Embryonic facial prominence (tissue), 1 donor: Measurements from ENCODE around the gene SLFN11.
"Not testable (repeated sequence)": the region's sequence is repeated elsewhere in the genome, so short reads cannot be mapped to it uniquely, and the experiment has no call there.

Source experiments
- DNase-seq: peaks from one replicate; pipeline ENCODE4 v3.0.0-alpha.2; 2016; ENCODE audit errors: extremely low spot score

The SLFN11 gene, protein sequence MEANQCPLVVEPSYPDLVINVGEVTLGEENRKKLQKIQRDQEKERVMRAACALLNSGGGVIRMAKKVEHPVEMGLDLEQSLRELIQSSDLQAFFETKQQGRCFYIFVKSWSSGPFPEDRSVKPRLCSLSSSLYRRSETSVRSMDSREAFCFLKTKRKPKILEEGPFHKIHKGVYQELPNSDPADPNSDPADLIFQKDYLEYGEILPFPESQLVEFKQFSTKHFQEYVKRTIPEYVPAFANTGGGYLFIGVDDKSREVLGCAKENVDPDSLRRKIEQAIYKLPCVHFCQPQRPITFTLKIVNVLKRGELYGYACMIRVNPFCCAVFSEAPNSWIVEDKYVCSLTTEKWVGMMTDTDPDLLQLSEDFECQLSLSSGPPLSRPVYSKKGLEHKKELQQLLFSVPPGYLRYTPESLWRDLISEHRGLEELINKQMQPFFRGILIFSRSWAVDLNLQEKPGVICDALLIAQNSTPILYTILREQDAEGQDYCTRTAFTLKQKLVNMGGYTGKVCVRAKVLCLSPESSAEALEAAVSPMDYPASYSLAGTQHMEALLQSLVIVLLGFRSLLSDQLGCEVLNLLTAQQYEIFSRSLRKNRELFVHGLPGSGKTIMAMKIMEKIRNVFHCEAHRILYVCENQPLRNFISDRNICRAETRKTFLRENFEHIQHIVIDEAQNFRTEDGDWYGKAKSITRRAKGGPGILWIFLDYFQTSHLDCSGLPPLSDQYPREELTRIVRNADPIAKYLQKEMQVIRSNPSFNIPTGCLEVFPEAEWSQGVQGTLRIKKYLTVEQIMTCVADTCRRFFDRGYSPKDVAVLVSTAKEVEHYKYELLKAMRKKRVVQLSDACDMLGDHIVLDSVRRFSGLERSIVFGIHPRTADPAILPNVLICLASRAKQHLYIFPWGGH

DNA sequence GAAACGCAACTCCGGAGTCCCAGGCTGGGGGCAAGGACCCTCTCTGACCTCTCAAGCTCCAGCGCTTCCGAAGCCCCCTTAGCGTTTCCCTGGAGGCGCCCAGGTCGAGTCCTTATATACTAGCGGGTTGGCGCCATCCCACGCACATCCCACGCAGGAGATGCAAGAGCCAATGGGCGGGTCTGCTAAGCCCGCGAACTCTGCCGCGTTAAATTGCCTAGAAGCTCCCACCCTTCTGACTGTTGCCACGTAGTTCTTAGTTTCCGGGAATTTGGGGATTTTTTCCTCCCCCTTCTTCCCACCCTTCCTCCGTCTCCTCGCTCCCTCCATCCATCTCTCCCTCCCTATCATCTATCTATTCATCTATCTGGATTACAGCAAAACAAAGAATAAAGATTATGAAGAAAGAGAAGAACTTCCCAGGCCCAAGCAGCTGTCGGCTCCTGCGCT lies at the start of gene SLFN11:
SLFN11 (minus strand) TSS at position 88 of the 450 bp plus-strand sequence. CDS start 9,814 bp downstream, outside the sequence.
- peak; percentile 20 for DNase-seq

DNA sequence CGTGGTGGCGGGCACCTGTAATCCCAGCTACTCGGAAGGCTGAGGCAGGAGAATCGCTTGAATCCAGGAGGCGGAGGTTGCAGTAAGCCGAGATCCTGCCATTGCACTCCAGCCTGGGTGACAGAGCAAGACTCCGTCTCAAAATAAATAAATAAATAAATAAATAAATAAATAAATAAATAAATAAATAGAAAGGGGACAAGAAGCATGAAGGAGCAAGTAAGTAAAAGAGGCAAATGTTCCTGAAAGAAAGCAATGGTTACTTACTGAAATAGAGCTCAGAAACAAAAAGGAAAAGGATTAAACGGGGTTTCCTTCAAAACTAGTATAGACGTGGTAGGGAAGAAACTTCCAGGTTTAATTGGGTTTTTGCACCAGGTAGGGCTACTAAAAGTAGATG lies 47.6 kb upstream of the SLFN11 start:
- DNase-seq = not testable (repeated sequence)

DNA sequence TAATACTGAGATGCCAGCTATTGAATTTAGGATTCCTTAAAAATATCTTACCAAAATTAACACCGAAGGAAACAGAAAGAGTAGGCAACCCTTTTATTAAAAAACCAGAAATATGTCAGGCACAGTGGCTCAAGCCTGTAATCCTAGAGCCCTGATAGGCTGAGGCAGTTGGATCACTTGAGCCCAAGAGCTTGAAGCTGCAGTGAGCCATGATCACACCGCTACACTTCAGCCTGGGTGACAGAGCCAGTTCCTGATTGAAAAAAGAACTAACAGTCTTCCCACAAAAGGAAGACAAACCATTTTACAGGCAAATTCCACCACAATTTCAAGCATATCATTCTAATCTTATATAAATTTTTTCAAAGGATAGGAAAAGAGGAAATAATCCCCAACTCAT lies 43.2 kb upstream of the SLFN11 start:
- no peak for DNase-seq

DNA sequence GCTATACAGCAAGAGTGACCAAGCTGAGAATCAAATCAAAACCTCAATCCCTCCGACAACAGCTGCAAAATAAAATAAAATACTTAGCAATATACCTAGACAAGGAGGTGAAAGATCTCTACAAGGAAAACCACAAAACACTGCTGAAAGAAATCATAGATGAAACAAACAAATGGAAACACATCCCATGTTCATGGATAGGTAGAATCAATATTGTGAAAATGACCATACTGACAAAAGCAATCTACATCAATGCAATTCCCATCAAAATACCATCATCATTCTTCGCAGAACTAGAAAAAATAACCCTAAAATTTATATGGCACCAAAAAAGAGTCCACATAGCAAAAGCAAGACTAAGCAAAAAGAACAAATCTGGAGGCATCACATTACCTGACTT lies 41.3 kb upstream of the SLFN11 start:
- DNase-seq = not testable (repeated sequence)

DNA sequence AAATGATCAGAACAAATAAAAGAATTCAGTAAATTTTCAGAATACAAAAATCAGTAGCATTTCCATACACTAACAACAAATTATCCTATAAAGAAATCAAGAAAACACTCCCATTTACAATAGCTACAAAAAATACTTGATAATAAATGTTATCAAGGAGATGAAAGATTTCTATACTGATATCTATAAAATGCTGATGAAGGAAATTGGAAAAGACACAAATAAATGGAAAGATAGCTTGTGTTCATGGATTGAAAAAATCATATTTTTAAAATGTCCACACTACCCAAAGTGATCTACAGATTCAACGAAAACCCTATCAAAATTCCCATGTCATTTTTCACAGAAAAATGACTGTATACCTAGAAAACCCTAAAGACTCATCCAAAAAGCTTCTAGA lies 40.8 kb upstream of the SLFN11 start:
- no peak for DNase-seq

DNA sequence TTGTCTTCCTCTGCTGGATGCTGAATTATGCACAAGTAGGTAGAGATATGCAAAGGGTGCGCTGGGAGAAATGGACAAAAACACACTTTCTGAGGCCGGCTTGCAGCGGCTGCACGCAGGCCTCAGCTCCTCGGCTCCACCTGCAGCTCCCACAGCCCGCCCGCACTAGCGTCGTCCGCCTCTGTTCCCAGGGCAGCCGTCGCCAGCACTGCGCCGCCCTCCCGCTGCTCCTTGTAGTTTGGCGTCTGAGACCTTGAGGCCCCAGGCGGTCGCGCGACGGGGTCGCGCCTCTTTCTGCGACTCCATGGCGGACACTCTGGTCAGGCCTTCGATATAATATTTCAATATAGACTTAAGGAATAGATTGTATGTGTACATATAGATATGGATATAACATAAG lies 34.1 kb upstream of the SLFN11 start:
- no peak for DNase-seq

DNA sequence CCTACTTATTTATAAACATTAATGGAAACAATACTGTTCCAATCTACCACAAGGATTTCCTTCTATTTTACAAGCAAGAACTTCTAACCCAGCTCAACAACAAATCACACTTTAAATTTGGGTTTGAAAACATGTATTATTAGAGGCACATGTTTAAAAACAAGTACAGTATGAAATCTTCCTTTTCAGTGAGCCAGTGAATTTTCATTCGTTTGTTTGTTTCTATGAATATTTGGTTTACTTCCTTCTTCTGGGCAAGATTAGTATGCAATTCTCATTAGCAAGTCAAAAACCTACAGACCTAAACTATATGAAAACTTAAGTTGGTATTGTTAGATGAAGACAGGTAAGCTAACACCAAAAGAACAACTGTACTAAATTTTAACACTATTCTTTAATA lies 33.1 kb upstream of the SLFN11 start:
- DNase-seq = no peak

DNA sequence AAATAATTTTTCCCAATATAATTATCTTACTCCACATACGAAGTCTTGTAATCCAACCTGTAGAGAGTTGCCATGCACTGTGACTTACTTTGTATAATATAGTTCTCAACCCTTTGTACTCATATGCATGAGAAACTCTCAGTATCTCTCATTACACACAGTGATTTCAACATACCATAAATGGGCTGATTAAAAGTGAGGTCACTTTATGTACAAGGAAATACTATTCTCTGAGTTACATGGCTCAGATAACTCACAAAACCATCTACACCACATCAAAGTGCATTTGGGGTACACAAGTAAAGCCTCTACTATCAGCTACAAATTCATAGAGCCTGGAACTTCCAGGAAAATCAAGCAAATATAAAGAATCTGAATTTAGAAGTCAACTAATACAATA lies 30.9 kb upstream of the SLFN11 start:
- DNase-seq = no peak

DNA sequence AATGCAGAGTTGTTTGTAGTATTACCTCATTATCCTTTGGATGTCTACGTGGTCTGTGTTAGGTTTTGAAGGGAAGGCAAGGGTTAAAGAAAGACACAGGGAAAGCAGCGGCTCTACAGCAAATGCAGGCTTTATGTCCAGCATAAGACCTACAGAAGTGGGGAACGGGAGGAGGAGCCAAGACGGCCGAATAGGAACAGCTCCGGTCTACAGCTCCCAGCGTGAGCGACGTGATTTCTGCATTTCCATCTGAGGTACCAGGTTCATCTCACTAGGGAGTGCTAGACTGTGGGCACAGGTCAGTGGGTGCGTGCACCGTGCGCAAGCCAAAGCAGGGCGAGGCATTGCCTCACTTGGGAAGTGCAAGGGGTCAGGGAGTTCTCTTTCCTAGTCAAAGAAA lies 20.4 kb upstream of the SLFN11 start:
- not testable (repeated sequence) for DNase-seq

DNA sequence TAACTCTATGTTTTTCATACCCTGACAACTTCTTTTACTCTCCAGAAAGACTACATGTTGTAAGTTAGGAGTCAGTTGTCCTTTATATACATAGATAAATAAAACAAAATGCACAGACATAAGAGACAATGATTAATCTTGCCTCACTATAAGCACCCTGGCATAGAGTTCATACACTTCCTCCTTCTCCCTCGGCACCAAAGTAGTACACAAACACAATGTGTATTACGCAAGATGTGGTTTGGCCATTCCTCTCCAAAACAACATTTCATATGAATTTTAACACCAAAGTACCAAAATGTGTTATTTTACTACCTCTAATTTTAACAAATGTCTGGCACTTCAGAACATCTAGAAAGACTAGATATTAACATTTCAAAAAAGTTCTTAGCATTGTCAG lies 17.2 kb upstream of the SLFN11 start:
- no peak for DNase-seq

DNA sequence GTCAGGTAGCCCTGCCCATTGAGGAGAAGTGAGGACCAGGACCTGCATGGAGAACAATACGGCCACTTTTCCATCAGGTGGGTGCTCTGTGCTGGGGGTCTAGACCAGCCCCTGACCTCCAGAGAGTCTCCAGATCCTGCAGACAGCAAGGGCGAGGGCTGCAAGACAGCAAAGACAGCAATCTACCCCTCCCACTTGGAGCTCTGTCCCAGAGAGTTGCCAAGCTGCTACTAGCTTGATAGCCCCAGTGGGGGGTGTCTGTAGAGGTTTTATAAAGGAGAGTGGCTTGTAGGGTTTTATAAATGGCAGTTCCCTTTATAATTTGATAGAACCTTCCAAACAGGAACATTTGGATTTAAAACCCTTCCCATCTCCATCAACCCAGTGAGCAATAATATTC lies 16.7 kb upstream of the SLFN11 start:
- no peak for DNase-seq

DNA sequence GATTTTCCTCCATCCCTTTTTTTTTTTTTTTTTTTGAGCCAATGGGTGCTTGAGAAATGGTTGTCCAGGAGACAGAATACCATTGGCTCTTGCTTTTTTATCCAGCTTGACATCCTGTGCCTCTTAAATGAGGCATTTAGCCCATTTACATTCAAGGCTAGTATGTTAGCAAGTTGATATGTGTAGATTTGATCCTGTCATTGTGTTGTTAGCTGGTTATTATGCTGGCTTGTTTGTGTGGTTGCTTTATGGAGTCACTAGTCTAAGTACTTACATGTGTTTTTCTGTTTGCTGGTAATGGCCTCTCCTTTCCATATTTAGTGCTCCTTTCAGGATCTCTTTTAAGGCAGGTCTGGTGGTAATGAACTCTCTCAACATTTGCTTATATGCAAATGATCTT lies 14.1 kb upstream of the SLFN11 start:
- no peak for DNase-seq

DNA sequence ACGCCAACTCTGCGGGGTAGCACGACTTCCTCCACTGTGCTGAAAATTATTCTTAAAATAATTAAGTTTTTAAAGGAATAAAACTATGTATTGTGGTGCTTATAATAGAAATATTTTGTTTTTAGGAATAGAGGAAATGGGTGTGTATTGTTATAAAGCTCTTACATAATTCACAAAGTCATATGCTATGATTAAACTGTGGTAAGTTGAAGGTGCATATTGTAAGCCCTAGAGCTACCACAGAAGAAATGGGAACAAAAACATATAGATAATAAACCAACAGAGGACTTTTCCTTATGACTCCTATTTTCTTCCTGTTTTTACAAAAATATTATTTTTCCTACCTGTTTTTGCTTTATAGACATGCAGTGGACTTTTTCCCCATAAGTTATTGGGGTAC lies 4.3 kb upstream of the SLFN11 start:
- DNase-seq = no peak

DNA sequence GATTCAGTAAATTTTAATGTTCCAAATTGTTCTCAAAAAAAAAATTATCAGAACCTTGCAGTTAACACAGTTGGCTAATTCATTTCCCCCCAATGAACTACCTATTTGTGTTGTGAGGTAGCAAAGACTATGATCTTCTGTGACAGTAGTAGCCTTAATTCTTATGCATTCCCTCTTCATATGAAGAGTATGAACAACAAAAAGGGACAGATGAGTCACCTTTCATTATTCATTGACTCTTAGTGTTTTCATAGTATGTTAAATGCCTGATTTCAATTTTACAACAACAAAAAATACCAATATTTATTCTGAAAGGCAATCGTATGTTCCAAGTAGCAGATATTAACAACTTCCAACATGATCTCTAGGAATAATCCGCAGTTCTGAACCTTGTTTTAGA lies 3.6 kb upstream of the SLFN11 start:
- no peak for DNase-seq

DNA sequence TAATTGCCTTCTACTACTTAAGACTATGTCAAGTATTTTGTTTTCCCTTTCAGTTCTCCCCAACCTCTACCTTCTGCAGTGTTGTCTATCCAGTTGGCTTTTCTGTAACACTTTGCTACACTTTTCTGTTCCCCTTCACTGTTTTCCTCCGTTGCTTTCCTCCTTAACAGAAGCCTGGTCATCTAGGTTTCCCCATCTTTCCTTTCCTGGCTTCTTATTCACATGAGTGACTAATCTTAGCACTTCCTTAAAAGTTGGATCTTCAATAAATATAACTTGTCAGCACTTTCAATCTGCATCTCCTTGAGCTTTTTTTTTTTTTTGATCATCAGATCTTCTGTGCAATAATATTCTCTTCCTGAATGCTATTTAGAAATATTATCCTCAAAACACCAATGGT lies 2.8 kb upstream of the SLFN11 start:
- DNase-seq = no peak

DNA sequence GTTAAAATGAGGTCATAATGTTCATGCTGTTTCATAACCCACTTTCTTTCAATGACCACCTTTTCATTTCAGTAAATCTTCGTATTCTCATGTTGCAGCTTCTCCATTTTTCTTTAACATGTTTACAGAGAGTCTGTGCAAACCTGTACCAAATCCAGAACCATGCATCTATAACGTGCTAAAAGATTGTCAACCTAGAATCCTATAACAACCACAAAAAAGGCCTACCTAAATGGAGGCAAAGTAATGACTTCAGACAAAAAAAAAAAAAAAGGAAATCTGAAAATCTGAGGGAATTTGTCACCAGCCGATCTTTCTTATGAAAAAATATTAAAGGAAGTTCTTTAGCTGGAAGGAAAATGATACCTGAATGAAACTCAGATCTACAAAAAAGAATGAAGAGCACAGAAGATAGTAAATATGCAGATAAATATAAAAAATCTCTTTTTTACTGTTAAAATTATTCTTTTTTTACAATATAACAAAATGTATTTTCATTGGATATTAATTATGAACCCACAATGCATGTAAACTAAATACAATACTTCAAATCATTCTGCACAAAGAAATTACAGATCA lies 1.4 kb upstream of the SLFN11 start:
- DNase-seq = no peak

DNA sequence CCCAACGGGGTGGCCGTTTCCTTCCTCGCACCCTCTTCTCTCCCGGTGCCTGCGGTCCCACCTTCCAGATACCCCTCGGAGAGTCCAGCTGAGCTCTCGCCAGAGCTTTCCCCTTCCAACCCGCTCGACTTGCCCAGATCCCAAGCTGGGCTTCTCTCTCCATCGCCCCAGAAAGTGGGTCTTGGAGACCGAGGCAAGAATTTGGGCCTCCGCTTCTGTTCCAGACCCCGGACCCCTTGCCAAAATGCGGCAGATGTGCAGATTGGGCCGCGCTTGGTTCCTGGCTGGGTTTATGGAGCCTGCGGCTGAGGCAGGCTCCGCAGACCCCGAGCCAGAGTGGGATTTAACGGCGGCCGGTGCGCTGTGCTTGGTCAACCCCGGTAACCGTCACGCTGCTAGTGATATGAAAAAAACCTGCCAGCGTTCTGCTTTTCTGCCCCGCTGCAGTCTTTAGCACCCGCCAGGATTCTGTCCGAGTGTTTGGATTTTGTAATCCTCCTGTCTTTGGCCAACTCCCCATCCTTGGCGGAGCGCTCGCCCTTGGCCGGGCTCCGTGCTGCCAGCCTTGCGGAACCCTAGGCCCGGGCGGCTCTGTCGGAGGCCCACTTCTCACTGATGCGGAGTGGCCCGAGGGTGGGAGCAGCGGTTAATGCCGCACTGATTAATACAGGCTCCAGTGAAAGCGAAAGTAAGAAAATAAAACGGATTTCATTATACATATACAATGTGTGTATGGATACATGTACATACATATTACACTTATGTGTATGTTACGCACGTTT lies 754 bp upstream of the SLFN11 start:
- DNase-seq = no peak

DNA sequence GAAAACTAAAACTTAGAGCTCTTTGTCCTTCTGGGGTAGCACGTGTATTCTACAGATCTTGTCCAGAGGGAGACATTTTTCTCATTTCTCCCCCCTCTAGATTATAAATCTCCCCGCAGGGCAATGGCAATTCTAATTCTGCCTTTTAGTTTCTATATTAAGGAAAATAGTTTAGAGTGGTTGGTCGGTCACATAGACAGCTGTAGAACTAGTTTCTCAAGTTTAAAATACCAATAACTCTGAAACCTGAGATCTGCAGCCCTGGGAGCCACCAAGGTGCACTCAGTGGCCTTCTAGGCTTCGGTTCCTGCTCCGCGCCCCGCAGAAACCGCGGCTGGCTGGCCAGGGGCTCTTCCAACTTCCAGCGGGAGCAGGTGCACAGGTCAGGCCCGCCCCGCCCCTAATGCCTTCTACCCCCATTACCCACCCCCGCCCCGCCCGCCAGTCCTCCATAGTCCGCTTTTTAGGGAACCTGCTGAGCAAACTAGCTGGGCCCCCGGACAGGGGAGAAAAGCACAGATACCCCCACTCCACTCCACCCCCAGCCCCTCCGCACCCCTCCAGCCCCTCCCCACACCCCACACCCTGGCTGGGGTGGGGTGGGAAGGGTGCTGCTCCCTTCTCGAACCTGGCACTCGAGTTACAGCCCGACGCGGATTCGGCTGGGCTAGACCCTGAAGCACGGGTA lies 431 bp downstream of the SLFN11 start:
- no peak for DNase-seq

DNA sequence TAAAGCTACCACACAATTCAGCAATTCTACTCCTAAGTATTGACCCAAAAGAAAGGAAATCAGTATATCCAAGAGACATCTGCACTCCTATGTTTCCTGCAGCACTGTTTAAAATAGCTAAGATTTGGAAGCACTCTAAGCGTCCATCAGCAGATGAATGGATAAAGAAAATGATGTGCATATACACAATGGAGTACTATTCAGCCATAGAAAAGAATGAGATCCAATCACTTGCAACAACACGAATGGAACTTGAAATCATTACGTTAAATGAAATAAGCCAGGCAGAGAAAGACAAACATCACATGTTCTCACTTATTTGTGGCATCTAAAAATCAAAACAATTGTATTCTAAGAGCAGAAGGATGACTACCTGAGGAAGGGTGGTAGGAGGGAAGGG lies 1.5 kb downstream of the SLFN11 start:
- no peak for DNase-seq

DNA sequence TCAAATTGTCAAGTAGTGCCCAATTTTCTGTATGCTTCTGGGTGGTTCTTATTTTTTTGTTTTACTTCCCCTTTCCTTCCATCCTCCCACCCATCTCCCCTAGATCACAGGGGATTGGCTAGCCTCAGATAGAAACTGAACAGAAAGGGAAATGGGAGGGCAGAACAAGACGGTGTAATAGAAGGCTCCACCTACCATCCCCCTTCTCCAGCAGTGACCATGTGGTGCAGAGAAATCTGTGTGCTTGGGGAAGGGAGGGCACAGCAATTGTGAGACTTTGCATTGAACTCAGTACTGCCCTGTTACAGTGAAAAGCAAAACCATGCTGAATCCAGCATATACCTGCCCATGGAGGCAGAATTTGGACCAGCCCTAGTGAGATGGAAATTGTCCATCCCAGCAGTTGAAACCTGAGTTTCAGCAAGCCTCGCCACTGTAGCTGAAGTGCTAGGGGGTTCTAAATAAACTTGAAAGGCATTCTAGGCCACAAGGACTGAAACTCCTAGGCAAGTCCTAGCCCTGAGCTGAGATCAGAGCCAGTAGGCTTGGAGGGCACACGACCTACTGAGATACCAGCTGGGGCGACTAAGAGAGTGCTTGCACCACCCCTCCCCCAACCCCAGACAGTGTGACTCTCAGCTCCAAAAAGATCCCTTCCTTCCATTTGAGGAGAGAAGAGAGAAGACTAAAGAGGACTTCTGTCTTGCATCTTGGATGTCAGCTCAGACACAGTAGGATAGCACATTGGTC lies 5.2 kb downstream of the SLFN11 start:
- no peak for DNase-seq
